Measurements from ENCODE around the gene DPH5. TPM values are rescaled to one million over a fixed set of nuclear protein-coding genes. Genes with fewer than 3 reads are reported as not detected.

DPH5 gene
- polyA plus RNA-seq, 1 of the 3 experiments (the other 2 are of a cell fraction), result 36.6 TPM

DNA sequence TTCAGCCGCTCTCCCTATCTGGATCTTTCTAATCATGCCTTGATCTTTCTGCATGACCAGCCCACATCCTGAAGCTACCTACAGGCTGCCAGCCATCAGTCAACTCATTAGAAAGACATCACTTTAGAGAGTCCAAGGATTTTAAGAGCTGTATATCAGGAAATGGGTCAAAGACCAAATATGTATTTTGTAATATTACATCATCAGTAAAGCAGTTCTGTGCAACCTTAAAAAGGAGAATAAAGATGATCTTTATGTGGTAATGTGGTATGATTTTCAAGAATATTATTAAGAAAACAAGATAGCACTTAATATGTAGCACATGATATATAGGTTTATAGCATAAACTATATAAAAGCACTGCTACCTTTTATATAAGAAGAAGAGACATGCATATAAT lies 82.1 kb downstream of the DPH5 start:
- H2AFZ ChIP-seq (ENCODE audit: low read depth), result no peak overlapping the region
- CTCF ChIA-PET, result interaction anchor here (1.1 to 1.4 kb wide), 2 partner anchors 295 to 345 kb away, joined by 5 to 8 read pairs; no protein-coding TSS in a partner anchor
- DNase-seq, result no peak
- no peaks in the 10 kb centered on the region for H3K9me2 ChIP-seq
- TF ChIP-seq NRF1 (IDR thresholded peaks at IDR 0.05; ENCODE audit: low read depth, low read length), result no peak
- TF ChIP-seq PBX3 (IDR thresholded peaks at IDR 0.05), result peak; percentile 9; the same call in 1 of the 2 replicates
- POLR2A ChIA-PET, result no interaction called here
- no peaks in the 10 kb centered on the region for H3K27me3 ChIP-seq (ENCODE audit: insufficient read depth)
- no peaks in the 10 kb centered on the region for H3K4me1 ChIP-seq (ENCODE audit: control insufficient read depth in 1 of 2, insufficient read depth in 2 of 2, low read depth in 1 of 2, low read length in 1 of 2)
- H3K4me3 ChIP-seq (ENCODE audit: low read depth in 2 of 2, low read length in 1 of 2), result no peak overlapping the region
- H3K4me2 ChIP-seq, result no peak overlapping the region
- WGBS (ENCODE audit: low lambda C conversion rate), result 93% methylated on average over 1 of the region's 1 CpG
- no peak overlapping the region for H3K9ac ChIP-seq
- no peak overlapping the region for H3K27ac ChIP-seq (ENCODE audit: low read depth in 2 of 2, low read length in 1 of 2)
- peaks cover 37% of the 10 kb centered on the region for H3K79me2 ChIP-seq (ENCODE audit: insufficient read depth)
- no peaks in the 10 kb centered on the region for H3F3A ChIP-seq (replicated peaks; ENCODE audit: insufficient read depth)
- no peaks in the 10 kb centered on the region for H3K9me3 ChIP-seq
- H3K36me3 ChIP-seq (replicated peaks in 1 of 2; ENCODE audit: control insufficient read depth in 1 of 2, insufficient read depth in 2 of 2, low read length in 1 of 2), result peaks cover 17 to 27% of the 10 kb centered on the region in 2 experiments
- H4K20me1 ChIP-seq (ENCODE audit: insufficient read depth), result no peaks in the 10 kb centered on the region

DNA sequence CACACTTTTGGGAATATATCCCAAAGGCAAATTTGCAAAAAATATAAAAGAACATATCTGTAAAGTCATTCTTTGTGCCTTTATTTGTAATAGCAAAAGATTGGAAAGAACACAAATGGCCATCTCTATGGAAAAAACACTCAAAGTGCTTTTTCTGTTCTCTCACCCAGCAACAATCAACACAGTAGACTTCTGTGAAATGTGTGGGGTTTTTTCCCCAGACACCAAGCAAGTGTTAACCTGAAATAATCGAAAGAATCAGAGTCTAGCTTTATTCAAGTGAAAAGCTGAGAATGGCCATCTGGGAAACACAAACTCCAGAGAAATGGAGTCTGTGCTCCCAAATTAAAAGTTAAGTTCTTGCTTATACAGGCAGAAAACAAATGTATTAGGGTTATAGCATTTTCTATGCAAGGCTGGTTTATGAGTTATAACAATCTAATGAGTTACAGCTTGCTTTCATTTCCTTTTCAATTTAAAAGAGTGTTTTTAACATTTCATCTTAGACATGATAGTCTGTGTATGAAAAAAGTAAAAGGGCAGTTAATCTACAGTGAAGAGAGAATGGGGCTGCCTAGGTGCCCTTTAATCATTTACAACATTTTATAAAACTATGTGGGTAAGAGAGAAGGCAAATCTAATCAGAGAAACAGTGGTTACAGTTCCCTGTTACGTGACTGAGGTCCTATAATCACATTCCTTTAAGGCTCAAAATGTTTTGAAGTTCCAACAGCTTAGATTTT lies 83.1 kb downstream of the DPH5 start:
- H3K36me3 ChIP-seq (replicated peaks in 1 of 2; ENCODE audit: control insufficient read depth in 1 of 2, insufficient read depth in 2 of 2, low read length in 1 of 2), result peaks cover 27 to 37% of the 10 kb centered on the region in 2 experiments
- H3K4me3 ChIP-seq (ENCODE audit: low read depth in 2 of 2, low read length in 1 of 2), result no peak overlapping the region
- no peaks in the 10 kb centered on the region for H3K27me3 ChIP-seq (ENCODE audit: insufficient read depth)
- no peak overlapping the region for H3K9ac ChIP-seq
- no peaks in the 10 kb centered on the region for H3K9me2 ChIP-seq
- no peak overlapping the region for H3K27ac ChIP-seq (ENCODE audit: low read depth in 2 of 2, low read length in 1 of 2)
- H3K4me2 ChIP-seq, result no peak overlapping the region; the same call in 1 of the 2 replicates
- no peaks in the 10 kb centered on the region for H3K4me1 ChIP-seq (ENCODE audit: control insufficient read depth in 1 of 2, insufficient read depth in 2 of 2, low read depth in 1 of 2, low read length in 1 of 2)
- WGBS (ENCODE audit: low lambda C conversion rate), result 73% methylated on average over 2 of the region's 2 CpGs
- peaks cover 31% of the 10 kb centered on the region for H3K79me2 ChIP-seq (ENCODE audit: insufficient read depth)
- TF ChIP-seq SIN3A (IDR thresholded peaks at IDR 0.05; ENCODE audit: borderline replicate concordance, low read depth, low read length) (no peak), TCF12 (IDR thresholded peaks at IDR 0.05) (no peak), RAD21 (IDR thresholded peaks at IDR 0.05; ENCODE audit: low read length) (no peak)
- H4K20me1 ChIP-seq (ENCODE audit: insufficient read depth), result no peaks in the 10 kb centered on the region
- H3F3A ChIP-seq (replicated peaks; ENCODE audit: insufficient read depth), result no peaks in the 10 kb centered on the region
- no peaks in the 10 kb centered on the region for H3K9me3 ChIP-seq
- no peak for DNase-seq
- no peak overlapping the region for H2AFZ ChIP-seq (ENCODE audit: low read depth)
- POLR2A ChIA-PET, result no interaction called here
- CTCF ChIA-PET, result interaction anchor here (1.1 to 1.5 kb wide), 4 partner anchors 296 to 346 kb away, joined by 4 to 8 read pairs (median 6); no protein-coding TSS in a partner anchor

DNA sequence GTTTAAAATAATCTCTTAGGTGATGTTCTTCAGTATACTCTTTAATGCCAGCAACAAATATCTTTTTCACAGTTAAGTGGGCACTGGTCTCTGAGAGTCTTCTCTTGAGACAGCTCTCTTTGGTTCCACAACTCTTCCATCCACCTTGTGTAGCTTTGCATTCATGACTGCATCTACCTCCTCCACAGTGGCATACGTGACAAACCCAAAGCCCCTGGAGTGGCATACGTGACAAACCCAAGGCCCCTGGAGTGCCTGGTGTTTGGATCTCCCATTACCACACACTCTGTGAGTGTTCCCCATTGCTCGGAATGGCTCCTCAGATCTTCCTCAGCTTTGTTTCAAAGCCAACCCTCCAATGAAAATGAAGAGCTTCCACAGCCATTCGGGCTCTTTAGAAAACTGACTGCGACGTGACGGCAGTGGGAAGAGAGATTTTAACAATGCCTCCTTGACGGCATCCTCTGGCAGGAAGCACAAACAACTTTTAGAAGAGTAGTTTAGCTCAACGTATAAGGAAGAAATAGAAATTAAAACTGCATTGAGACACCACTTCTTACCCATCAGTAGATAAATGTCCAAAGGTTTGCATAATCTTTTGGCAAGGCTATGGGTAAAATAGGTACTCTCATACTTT lies 83.9 kb downstream of the DPH5 start:
- Histone ChIP-seq H3K27ac (ENCODE audit: low read depth in 2 of 2, low read length in 1 of 2) (no peak overlapping the region), H2AFZ (ENCODE audit: low read depth) (no peak overlapping the region), H3K4me3 (ENCODE audit: low read depth in 2 of 2, low read length in 1 of 2) (no peak overlapping the region), H3K9ac (no peak overlapping the region), H3K4me2 (no peak overlapping the region), H4K20me1 (ENCODE audit: insufficient read depth) (no peaks in the 10 kb centered on the region), H3K36me3 (replicated peaks in 1 of 2; ENCODE audit: control insufficient read depth in 1 of 2, insufficient read depth in 2 of 2, low read length in 1 of 2) (peaks cover 35 to 40% of the 10 kb centered on the region in 2 experiments), H3F3A (replicated peaks; ENCODE audit: insufficient read depth) (no peaks in the 10 kb centered on the region), H3K4me1 (ENCODE audit: control insufficient read depth in 1 of 2, insufficient read depth in 2 of 2, low read depth in 1 of 2, low read length in 1 of 2) (no peaks in the 10 kb centered on the region), H3K27me3 (ENCODE audit: insufficient read depth) (no peaks in the 10 kb centered on the region), H3K79me2 (ENCODE audit: insufficient read depth) (peaks cover 24% of the 10 kb centered on the region), H3K9me2 (no peaks in the 10 kb centered on the region), H3K9me3 (no peaks in the 10 kb centered on the region)
- WGBS (ENCODE audit: low lambda C conversion rate), result over 99% methylated on average over 9 of the region's 9 CpGs
- no peak for DNase-seq
- ChIA-PET CTCF (interaction anchor here (0.9 to 1.5 kb wide), 3 partner anchors 297 to 368 kb away, joined by 3 to 6 read pairs (median 4); no protein-coding TSS in a partner anchor), POLR2A (no interaction called here)
- no peak for TF ChIP-seq TEAD4 (IDR thresholded peaks at IDR 0.05; ENCODE audit: borderline replicate concordance, insufficient read depth)
- no peak for TF ChIP-seq RCOR1 (IDR thresholded peaks at IDR 0.05; ENCODE audit: low read length)
- TF ChIP-seq YY1 (IDR thresholded peaks at IDR 0.05; ENCODE audit: low read depth), result no peak
- no peak for TF ChIP-seq GABPA (IDR thresholded peaks at IDR 0.05; ENCODE audit: low read depth)
- TF ChIP-seq JUND (IDR thresholded peaks at IDR 0.05), result no peak
- no peak for TF ChIP-seq SMC3 (IDR thresholded peaks at IDR 0.05; ENCODE audit: low read depth, low read length)
- no peak for TF ChIP-seq MXI1 (IDR thresholded peaks at IDR 0.05; ENCODE audit: low read depth, low read length)
- TF ChIP-seq ELF1 (IDR thresholded peaks at IDR 0.05), result no peak
- TF ChIP-seq, protein P1, sequence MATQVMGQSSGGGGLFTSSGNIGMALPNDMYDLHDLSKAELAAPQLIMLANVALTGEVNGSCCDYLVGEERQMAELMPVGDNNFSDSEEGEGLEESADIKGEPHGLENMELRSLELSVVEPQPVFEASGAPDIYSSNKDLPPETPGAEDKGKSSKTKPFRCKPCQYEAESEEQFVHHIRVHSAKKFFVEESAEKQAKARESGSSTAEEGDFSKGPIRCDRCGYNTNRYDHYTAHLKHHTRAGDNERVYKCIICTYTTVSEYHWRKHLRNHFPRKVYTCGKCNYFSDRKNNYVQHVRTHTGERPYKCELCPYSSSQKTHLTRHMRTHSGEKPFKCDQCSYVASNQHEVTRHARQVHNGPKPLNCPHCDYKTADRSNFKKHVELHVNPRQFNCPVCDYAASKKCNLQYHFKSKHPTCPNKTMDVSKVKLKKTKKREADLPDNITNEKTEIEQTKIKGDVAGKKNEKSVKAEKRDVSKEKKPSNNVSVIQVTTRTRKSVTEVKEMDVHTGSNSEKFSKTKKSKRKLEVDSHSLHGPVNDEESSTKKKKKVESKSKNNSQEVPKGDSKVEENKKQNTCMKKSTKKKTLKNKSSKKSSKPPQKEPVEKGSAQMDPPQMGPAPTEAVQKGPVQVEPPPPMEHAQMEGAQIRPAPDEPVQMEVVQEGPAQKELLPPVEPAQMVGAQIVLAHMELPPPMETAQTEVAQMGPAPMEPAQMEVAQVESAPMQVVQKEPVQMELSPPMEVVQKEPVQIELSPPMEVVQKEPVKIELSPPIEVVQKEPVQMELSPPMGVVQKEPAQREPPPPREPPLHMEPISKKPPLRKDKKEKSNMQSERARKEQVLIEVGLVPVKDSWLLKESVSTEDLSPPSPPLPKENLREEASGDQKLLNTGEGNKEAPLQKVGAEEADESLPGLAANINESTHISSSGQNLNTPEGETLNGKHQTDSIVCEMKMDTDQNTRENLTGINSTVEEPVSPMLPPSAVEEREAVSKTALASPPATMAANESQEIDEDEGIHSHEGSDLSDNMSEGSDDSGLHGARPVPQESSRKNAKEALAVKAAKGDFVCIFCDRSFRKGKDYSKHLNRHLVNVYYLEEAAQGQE (IDR thresholded peaks at IDR 0.05; ENCODE audit: low read depth, low read length), result no peak
- TF ChIP-seq, protein P2, sequence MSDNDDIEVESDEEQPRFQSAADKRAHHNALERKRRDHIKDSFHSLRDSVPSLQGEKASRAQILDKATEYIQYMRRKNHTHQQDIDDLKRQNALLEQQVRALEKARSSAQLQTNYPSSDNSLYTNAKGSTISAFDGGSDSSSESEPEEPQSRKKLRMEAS (IDR thresholded peaks at IDR 0.05; ENCODE audit: low read depth), result no peak
- no peak for TF ChIP-seq EZH2phosphoT487 (IDR thresholded peaks at IDR 0.05; ENCODE audit: borderline replicate concordance, low read depth)
- no peak for TF ChIP-seq FOSL2 (IDR thresholded peaks at IDR 0.05; ENCODE audit: borderline replicate concordance, low read depth)

Measured in SK-N-SH (cell line).